IPS DF 4.7 (cell line): ENCODE measurements around the gene CERS5.
A peak's percentile ranks its signal among the peaks of the same experiment; 100 is the strongest.

ENCODE experiments used
- DNase-seq: peaks from one replicate; pipeline ENCODE4 v3.0.0-alpha.2; 2013; ENCODE audit warnings: low spot score; ENCODE audit errors: extremely low read depth

Gene CERS5

GRCh38 chr12:50167049-50167828 lies at the start of gene CERS5:
Gene CERS5 (minus strand): TSS chr12:50167369. CDS start chr12:50167297, 72 bp downstream.
- DNase-seq, result peak; percentile 96

- DNase-seq, result no peak
Measured at GRCh38 chr12:50215033-50215432, 47.9 kb upstream of the CERS5 start.

- no peak for DNase-seq
Measured at GRCh38 chr12:50214018-50214417, 46.8 kb upstream of the CERS5 start.

- DNase-seq, result no peak
Measured at GRCh38 chr12:50213439-50213838, 46.3 kb upstream of the CERS5 start.

- no peak for DNase-seq
Measured at GRCh38 chr12:50212071-50212467, 44.9 kb upstream of the CERS5 start.

GRCh38 chr12:50211392-50212070 lies 44.4 kb upstream of the CERS5 start:
- no peak for DNase-seq

- no peak for DNase-seq
Measured at GRCh38 chr12:50207424-50207823, 40.3 kb upstream of the CERS5 start.

- no peak for DNase-seq
Measured at GRCh38 chr12:50205648-50206047, 38.5 kb upstream of the CERS5 start.

GRCh38 chr12:50203691-50204090 lies 36.5 kb upstream of the CERS5 start:
- no peak for DNase-seq

GRCh38 chr12:50201987-50202521 lies 34.9 kb upstream of the CERS5 start:
- no peak for DNase-seq

GRCh38 chr12:50200552-50201273 lies 33.5 kb upstream of the CERS5 start:
- no peak for DNase-seq

- DNase-seq, result no peak
Measured at GRCh38 chr12:50198829-50199228, 31.7 kb upstream of the CERS5 start.

- DNase-seq, result no peak
Measured at GRCh38 chr12:50197297-50197727, 30.1 kb upstream of the CERS5 start.

- no peak for DNase-seq
Measured at GRCh38 chr12:50196537-50196936, 29.4 kb upstream of the CERS5 start.

GRCh38 chr12:50195832-50196231 lies 28.7 kb upstream of the CERS5 start:
- no peak for DNase-seq

GRCh38 chr12:50192908-50193307 lies 25.7 kb upstream of the CERS5 start:
- DNase-seq, result no peak

GRCh38 chr12:50192236-50192635 lies 25.1 kb upstream of the CERS5 start:
- no peak for DNase-seq

GRCh38 chr12:50190859-50191258 lies 23.7 kb upstream of the CERS5 start:
- no peak for DNase-seq

GRCh38 chr12:50188875-50189575 lies 21.9 kb upstream of the CERS5 start:
- DNase-seq, result no peak

GRCh38 chr12:50188241-50188781 lies 21.1 kb upstream of the CERS5 start:
- DNase-seq, result no peak
